Fibroblast of lung (primary cell): ENCODE data around the gene SLC47A1. TPM values are rescaled to one million over a fixed set of nuclear protein-coding genes. Genes with fewer than 3 reads are reported as not detected.

Experiments used
- DNase-seq, 2 donors: peaks; one replicate each; pipeline versions ENCODE4 v3.0.0 to v3.0.0-alpha.2; 2010; ENCODE audit warnings: low read depth in 2 of 2
- H2AFZ ChIP-seq: 2 replicates; pipeline ENCODE4 v1.5.1; 2012; ENCODE audit warnings: low read length, control low read depth, inconsistent platforms
- H3K27ac ChIP-seq: 2 replicates; pipeline ENCODE4 v1.5.1; 2011; ENCODE audit warnings: low read length, control low read depth; ENCODE audit not compliant: insufficient read depth
- H3K27me3 ChIP-seq: 2 replicates; pipeline ENCODE4 v1.5.1; 2011; ENCODE audit warnings: mild to moderate bottlenecking, low read length; ENCODE audit not compliant: control insufficient read depth, insufficient read depth
- H3K36me3 ChIP-seq: 2 replicates; pipeline ENCODE4 v1.5.1; 2011; ENCODE audit warnings: low read length; ENCODE audit not compliant: control insufficient read depth, insufficient read depth
- H3K4me1 ChIP-seq: 2 replicates; pipeline ENCODE4 v1.5.1; 2011; ENCODE audit warnings: low read length; ENCODE audit not compliant: control insufficient read depth, insufficient read depth; ENCODE audit errors: extremely low read depth
- H3K4me2 ChIP-seq: 2 replicates; pipeline ENCODE4 v1.5.1; 2011; ENCODE audit warnings: low read length, control low read depth; ENCODE audit not compliant: insufficient read depth; ENCODE audit errors: extremely low read depth
- H3K4me3 ChIP-seq, 4 experiments: fragments of 200-600 bp in 1 of 4; sonication (generic) in 1 of 4; replicated peaks in 1 of 4; 2 replicates each; pipeline ENCODE4 v1.5.1; 2011 to 2016; ENCODE audit warnings: low read length in 4 of 4, low read depth in 3 of 4, mild to moderate bottlenecking in 3 of 4, control low read depth in 2 of 4, inconsistent platforms in 1 of 4, mixed read lengths in 1 of 4; ENCODE audit not compliant: insufficient read depth in 1 of 4; ENCODE audit errors: control extremely low read depth in 1 of 4
- H3K79me2 ChIP-seq: 2 replicates; pipeline ENCODE4 v1.5.1; 2012; ENCODE audit warnings: mild to moderate bottlenecking, low read length, inconsistent platforms; ENCODE audit not compliant: control insufficient read depth, insufficient read depth
- H3K9ac ChIP-seq: 2 replicates; pipeline ENCODE4 v1.5.1; 2011; ENCODE audit warnings: mild to moderate bottlenecking, low read length, control low read depth; ENCODE audit not compliant: insufficient read depth
- H3K9me3 ChIP-seq: 2 replicates; pipeline ENCODE4 v1.5.1; 2012; ENCODE audit warnings: low read depth, low read length; ENCODE audit not compliant: control insufficient read depth, insufficient read depth
- H4K20me1 ChIP-seq: 2 replicates; pipeline ENCODE4 v1.5.1; 2011; ENCODE audit warnings: low read length; ENCODE audit not compliant: control insufficient read depth, insufficient read depth; ENCODE audit errors: extremely low read depth
- EZH2 ChIP-seq: IDR thresholded peaks from 2 replicates; pipeline ENCODE4 v1.5.1; 2012; ENCODE audit warnings: low read length, control low read depth, mild to moderate bottlenecking; ENCODE audit errors: missing control alignments
- polyA plus RNA-seq, 2 donors: library from polyadenylated mRNA; depleted of rRNA in 1 of 2; stranded (reverse) in 1 of 2; unstranded in 1 of 2; fragments of >200 nt; gene quantifications; 2 replicates each; pipeline ENCODE4 v1.2.1, GENCODE V29; 2011 to 2012; ENCODE audit warnings: missing spikeins in 1 of 2
- total RNA-seq: library from RNA; depleted of rRNA; stranded (reverse); fragments of >200 nt; gene quantifications from 2 replicates; pipeline ENCODE4 v1.2.1, GENCODE V29; 2014
- TF ChIP-seq, protein P1 (sequence below), 2 donors: IDR thresholded peaks in 1 of 2; conservative IDR thresholded peaks in 1 of 2; 1 replicate in 1 of 2; 2 replicates in 1 of 2; pipeline ENCODE4 v1.5.1; 2011 to 2012; ENCODE audit warnings: low read length in 2 of 2, control low read depth in 1 of 2, inconsistent platforms in 1 of 2, low read depth in 1 of 2, mild to moderate bottlenecking in 1 of 2

The SLC47A1 gene
- total and polyA plus RNA-seq, 2 donors (not counting 1 experiment from before 2014, with no cell fraction given): 0.12 to 0.66 TPM

DNA sequence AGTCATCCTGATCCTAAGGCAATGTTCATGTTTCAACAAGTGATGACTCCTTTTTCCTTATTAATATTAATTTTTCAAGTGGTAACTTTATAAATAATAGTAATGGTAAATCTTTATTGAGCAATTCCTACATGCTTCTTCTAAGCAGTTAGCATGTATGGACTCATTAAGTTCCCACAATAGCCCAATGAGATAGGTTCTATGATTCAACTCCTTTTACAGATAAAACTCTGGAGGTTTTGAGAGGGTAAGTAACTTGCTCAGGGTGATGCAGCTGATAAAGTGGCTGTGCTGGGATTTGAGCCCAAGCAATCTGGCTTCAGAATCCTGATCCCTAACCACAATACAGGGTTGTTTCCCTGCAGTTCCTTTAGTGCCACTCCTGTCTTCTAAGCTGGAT, 25.3 kb downstream of the SLC47A1 start:
- Histone ChIP-seq H3K4me2 (no peak overlapping the region), H3K4me1 (no peaks in the 10 kb centered on the region), H3K27me3 (peaks cover 2% of the 10 kb centered on the region), H3K27ac (no peak overlapping the region), H3K9ac (no peak overlapping the region), H3K4me3 (no peak overlapping the region), H4K20me1 (no peaks in the 10 kb centered on the region), H3K9me3 (no peaks in the 10 kb centered on the region), H2AFZ (no peak overlapping the region), H3K79me2 (no peaks in the 10 kb centered on the region), H3K36me3 (no peaks in the 10 kb centered on the region)
- TF ChIP-seq EZH2: no peak
- TF ChIP-seq, protein P1, sequence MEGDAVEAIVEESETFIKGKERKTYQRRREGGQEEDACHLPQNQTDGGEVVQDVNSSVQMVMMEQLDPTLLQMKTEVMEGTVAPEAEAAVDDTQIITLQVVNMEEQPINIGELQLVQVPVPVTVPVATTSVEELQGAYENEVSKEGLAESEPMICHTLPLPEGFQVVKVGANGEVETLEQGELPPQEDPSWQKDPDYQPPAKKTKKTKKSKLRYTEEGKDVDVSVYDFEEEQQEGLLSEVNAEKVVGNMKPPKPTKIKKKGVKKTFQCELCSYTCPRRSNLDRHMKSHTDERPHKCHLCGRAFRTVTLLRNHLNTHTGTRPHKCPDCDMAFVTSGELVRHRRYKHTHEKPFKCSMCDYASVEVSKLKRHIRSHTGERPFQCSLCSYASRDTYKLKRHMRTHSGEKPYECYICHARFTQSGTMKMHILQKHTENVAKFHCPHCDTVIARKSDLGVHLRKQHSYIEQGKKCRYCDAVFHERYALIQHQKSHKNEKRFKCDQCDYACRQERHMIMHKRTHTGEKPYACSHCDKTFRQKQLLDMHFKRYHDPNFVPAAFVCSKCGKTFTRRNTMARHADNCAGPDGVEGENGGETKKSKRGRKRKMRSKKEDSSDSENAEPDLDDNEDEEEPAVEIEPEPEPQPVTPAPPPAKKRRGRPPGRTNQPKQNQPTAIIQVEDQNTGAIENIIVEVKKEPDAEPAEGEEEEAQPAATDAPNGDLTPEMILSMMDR (conservative IDR thresholded peaks at IDR 0.05 in 1 of 2, IDR thresholded peaks at IDR 0.05 in 1 of 2; ENCODE audit: low read depth in 1 of 2, low read length in 2 of 2): no peak
- peak in 1 of 2 donors; percentile 11 for DNase-seq

- Histone ChIP-seq H4K20me1 (no peaks in the 10 kb centered on the region), H3K4me2 (no peak overlapping the region), H3K9me3 (no peaks in the 10 kb centered on the region), H3K27ac (no peak overlapping the region), H3K4me3 (no peak overlapping the region), H3K9ac (no peak overlapping the region), H3K4me1 (no peaks in the 10 kb centered on the region), H3K79me2 (no peaks in the 10 kb centered on the region), H3K36me3 (no peaks in the 10 kb centered on the region), H2AFZ (no peak overlapping the region), H3K27me3 (no peaks in the 10 kb centered on the region)
- no peak for DNase-seq
- no peak for TF ChIP-seq EZH2
- TF ChIP-seq, protein P1 (conservative IDR thresholded peaks at IDR 0.05 in 1 of 2, IDR thresholded peaks at IDR 0.05 in 1 of 2; ENCODE audit: low read depth in 1 of 2, low read length in 2 of 2): no peak
These were observed 28.2 kb downstream of the SLC47A1 start for GRCh38 chr17:19561697-19562318.

DNA sequence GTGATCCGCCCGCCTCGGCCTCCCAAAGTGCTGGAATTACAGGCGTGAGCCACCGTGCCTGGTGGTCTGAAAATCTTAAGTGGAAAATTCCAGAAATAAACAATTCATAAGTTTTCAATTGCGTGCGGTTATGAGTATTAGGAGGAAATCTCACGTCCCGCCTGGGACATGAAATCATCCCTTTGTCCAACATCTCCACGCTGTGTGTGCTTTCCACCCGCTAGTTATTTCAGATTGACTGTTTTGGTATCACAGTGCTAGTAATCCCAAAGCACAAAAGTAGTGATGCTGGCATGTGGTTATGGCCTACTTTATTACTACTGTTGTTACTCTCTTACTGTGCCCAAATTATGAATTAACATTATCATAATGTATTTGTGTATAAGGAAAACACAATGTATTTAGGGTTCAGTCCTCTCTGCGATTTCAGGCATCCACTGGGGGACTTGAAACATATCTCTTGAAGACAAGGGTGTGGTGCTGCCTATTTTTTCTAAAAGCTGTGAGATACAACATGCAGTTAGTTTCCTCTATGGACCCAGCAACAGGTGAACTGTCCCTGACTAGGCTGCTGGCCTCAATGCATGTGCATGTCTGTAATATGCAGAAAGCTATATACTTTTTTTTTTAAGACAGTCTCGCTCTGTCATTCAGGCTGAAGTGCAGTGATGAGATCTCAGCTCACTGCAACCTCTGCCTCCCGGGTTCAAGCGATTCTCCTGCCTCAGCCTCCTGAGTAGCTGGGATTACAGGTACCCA, 32.3 kb downstream of the SLC47A1 start:
- Histone ChIP-seq H3K4me2 (no peak overlapping the region), H3K79me2 (no peaks in the 10 kb centered on the region), H3K27me3 (no peaks in the 10 kb centered on the region), H3K36me3 (no peaks in the 10 kb centered on the region), H3K4me1 (no peaks in the 10 kb centered on the region), H3K9ac (no peak overlapping the region), H3K27ac (no peak overlapping the region), H2AFZ (no peak overlapping the region), H3K4me3 (no peak overlapping the region), H4K20me1 (no peaks in the 10 kb centered on the region), H3K9me3 (no peaks in the 10 kb centered on the region)
- no peak for DNase-seq
- no peak for TF ChIP-seq EZH2
- TF ChIP-seq, protein P1 (conservative IDR thresholded peaks at IDR 0.05 in 1 of 2, IDR thresholded peaks at IDR 0.05 in 1 of 2; ENCODE audit: low read depth in 1 of 2, low read length in 2 of 2): no peak
